Activated naive CD8-positive, alpha-beta T cell treated with anti-CD3 and anti-CD28 coated beads for 36 hours (primary cell): ENCODE measurements around the gene CARD10. TPM values are rescaled to one million over a fixed set of nuclear protein-coding genes. Genes with fewer than 3 reads are reported as not detected.
"Not testable (repeated sequence)": the region's sequence is repeated elsewhere in the genome, so short reads cannot be mapped to it uniquely, and the experiment has no call there.

Experiments used
- DNase-seq: peaks from one replicate; pipeline ENCODE4 v3.0.0; 2021
- H3K27ac Mint-ChIP-seq: one replicate; pipeline ENCODE4 v1.8.0; 2022; ENCODE audit warnings: mild to moderate bottlenecking, moderate library complexity, mixed read lengths
- H3K27me3 Mint-ChIP-seq: one replicate; pipeline ENCODE4 v1.8.0; 2022; ENCODE audit warnings: mild to moderate bottlenecking, mixed read lengths
- H3K36me3 Mint-ChIP-seq: one replicate; pipeline ENCODE4 v1.8.0; 2021; ENCODE audit warnings: mild to moderate bottlenecking, mixed read lengths
- H3K4me1 Mint-ChIP-seq: one replicate; pipeline ENCODE4 v1.8.0; 2021; ENCODE audit warnings: mixed read lengths
- H3K4me3 Mint-ChIP-seq: one replicate; pipeline ENCODE4 v1.8.0; 2022; ENCODE audit warnings: mild to moderate bottlenecking, moderate library complexity, mixed read lengths
- H3K9me3 Mint-ChIP-seq: one replicate; pipeline ENCODE4 v1.8.0; 2022; ENCODE audit warnings: mixed read lengths
- total RNA-seq, 2 experiments: library from RNA; stranded (reverse); gene quantifications; one replicate each; pipeline ENCODE4 v1.2.3, GENCODE V29; 2021

Gene CARD10
- total RNA-seq, 2 experiments from 2014 or later, result 0.06 to 0.14 TPM

DNA sequence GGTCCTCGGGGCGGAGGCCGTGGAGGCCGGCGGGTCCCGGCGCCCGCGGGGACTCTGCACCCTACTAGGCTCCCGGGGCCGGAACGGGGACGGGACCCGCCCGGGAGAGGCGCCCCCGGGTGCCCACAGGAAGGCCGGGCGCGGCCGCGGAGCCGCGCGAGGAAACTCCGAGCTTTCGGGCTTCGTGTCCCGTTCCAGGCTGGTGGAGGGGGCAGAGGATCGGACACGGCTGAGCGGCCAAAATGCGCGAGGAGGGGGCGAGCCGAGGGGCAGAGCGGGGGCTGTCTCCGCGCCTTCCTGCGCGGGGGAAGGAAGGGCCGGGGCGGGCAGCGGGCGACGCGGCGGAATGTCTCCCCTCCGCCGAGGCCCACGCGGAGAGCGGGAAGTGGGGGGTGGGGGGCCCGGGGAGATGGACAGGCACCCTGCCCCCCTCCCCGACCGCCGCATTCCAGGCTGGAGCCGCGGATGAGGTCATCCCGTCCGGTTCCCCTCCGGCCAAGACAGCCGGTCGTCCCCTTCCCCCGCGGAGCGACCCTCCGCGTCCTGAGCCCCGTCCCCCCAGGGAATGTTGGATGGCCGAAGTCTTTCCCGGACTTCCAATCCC, 41.5 kb upstream of the CARD10 start:
- Mint-ChIP-seq H3K4me1 (peaks cover 10% of the 10 kb centered on the region), H3K27me3 (peaks cover 82% of the 10 kb centered on the region)

DNA sequence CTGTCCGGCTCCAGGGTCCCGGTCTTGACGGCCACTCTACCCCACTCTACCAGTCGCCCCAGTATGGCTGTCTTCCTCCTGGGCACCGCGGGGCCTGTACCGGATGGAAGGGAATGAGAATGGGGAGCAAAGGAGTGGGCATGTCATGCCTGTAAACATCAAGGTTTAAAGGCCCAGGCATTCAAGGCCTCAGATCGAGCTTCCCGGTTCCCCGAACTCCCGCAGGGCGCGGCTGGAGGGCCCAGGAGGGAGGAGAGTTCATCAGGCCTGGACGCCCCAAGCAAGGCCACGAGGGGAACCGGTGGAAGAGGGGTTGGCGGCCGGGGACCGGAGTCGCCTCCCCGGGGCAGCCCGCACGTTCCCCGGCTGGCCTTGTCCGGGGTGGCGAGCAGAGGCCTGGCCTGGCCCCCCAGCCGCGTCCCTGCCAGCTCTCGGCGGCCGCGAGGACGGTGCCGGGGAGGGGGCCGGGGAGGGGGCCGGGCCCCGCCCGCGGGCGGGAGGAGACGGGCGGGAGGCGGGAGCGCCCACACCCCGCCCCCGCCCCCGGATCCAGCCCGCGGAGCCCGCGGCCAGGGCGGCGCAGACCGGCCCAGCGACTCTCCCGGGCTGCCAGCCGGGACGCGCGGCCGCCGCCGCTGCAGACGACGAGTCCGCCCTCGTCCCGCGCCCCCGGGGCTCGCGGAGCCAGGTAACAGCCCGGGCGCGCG, 40.8 kb upstream of the CARD10 start, which contains the start of gene CDC42EP1:
Gene CDC42EP1 (plus strand): TSS at position 580 of the 707 bp plus-strand sequence. CDS start 5,870 bp downstream, outside the sequence.
- peak; percentile 17 for DNase-seq
- Mint-ChIP-seq H3K9me3 (no peaks in the 10 kb centered on the region), H3K27me3 (peaks cover 79% of the 10 kb centered on the region), H3K4me3 (peak within 1 kb of the TSS; percentile 57), H3K36me3 (no peaks in the 10 kb centered on the region), H3K27ac (no peak within 1 kb of the TSS), H3K4me1 (peaks cover 10% of the 10 kb centered on the region)

More for the DNA sequence above, 41.5 kb upstream of the CARD10 start:
- Mint-ChIP-seq H3K36me3 (no peaks in the 10 kb centered on the region), H3K4me3 (peak overlapping the region; percentile 57), H3K9me3 (no peaks in the 10 kb centered on the region), H3K27ac (no peak overlapping the region)
- DNase-seq, result no peak

DNA sequence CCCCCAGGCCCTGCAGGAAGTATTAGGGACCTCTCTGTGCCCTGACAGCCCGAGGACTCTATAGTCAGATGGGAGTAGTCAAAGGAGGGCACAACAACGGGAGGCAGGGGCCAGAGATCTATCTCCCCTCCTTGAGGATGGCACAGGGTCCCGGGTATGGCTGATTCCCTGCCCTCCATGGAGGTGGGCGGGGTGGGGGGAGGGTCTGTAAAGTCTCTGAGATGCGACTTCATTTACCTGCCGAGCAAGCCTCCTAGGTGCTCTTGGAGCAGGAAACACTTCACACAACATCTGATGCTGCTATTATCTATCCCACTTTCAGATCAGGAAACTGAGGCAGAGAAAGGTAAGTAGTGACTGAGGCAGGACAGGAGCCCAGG, 40.3 kb upstream of the CARD10 start:
- DNase-seq, result no peak
- Mint-ChIP-seq H3K36me3 (no peaks in the 10 kb centered on the region), H3K9me3 (no peaks in the 10 kb centered on the region), H3K4me1 (peaks cover 10% of the 10 kb centered on the region), H3K27me3 (peaks cover 73% of the 10 kb centered on the region), H3K4me3 (no peak overlapping the region), H3K27ac (no peak overlapping the region)

DNA sequence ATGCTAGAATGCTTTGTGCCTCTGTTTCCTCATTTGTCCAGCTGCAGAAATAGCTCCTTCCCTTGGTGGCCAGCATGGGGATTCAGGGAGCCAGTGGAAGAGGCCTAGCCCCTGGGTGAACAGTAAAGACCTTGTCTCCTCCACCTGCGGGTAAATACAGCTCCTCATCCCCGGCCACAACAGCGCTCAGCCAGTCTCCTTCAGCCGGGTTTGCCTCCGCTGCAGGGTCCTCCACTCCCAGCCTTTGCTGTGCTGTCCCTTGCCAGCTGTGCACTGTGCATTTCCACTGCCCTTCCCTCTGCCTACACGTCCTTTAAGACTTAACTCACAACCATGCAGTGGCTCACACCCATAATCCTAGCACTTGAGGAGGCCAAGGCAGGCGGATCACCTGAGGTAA, 39.6 kb upstream of the CARD10 start:
- Mint-ChIP-seq H3K36me3 (no peaks in the 10 kb centered on the region), H3K27me3 (peaks cover 68% of the 10 kb centered on the region), H3K27ac (no peak overlapping the region), H3K9me3 (no peaks in the 10 kb centered on the region), H3K4me3 (no peak overlapping the region), H3K4me1 (peaks cover 10% of the 10 kb centered on the region)
- no peak for DNase-seq

DNA sequence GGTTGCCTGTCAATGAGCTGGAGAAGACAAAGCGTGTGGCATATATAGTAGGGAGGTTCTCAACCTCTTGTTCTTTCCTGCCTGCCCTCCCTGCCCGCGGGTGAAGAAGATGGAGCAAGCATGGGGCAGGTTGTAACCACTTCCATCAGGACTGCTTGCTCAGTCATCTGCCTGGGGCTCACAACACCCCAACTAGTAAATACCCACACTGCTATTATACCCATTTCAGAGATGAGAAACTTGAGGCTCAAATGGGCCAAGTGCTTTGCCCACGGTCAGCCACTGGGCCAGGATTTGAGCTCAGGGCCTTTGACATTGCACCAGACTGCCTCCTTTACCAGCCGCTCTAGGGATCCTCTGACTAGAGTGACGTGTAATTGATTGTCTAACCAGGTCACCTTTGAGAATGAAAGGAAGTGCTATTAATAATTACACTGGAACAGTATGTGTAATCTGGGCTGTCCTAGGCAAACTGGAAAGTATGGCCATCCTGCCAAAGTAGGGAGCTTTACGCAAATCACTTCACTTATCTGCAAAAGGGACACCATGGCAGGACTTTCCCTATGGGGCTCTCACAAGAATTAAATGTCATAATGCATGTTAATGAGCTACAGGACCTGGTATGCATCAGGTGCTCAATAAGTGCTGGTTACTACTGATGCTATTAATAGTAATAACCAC, 38.2 kb upstream of the CARD10 start:
- H3K27ac Mint-ChIP-seq, result no peak overlapping the region
- no peaks in the 10 kb centered on the region for H3K9me3 Mint-ChIP-seq
- H3K27me3 Mint-ChIP-seq, result peaks cover 55% of the 10 kb centered on the region
- H3K4me1 Mint-ChIP-seq, result peaks cover 7% of the 10 kb centered on the region
- H3K36me3 Mint-ChIP-seq, result no peaks in the 10 kb centered on the region
- H3K4me3 Mint-ChIP-seq, result no peak overlapping the region
- DNase-seq, result no peak

DNA sequence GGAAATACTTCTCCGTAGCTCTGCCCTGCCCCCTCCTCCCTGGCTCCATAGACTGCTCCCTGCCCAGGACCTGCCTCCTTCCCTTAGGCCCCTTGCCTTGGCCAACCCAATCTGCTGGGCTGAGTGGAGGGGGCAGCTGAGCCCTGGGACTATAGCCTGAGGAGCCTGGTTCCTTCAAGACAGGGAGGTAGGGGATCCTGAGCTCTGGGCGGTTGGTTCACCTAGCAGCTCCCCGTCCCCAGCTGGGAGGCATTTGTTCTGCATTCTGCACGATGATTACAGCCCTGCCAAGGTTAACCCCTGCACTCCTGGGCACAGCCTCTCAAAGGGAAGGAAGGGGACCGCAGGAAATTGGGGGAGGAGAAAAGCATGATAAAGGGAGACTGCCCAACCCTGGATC, 37.5 kb upstream of the CARD10 start:
- H3K27me3 Mint-ChIP-seq, result peaks cover 48% of the 10 kb centered on the region
- H3K4me1 Mint-ChIP-seq, result peaks cover under 1% of the 10 kb centered on the region
- H3K36me3 Mint-ChIP-seq, result no peaks in the 10 kb centered on the region
- no peak for DNase-seq
- H3K9me3 Mint-ChIP-seq, result no peaks in the 10 kb centered on the region
- no peak overlapping the region for H3K27ac Mint-ChIP-seq
- no peak overlapping the region for H3K4me3 Mint-ChIP-seq

DNA sequence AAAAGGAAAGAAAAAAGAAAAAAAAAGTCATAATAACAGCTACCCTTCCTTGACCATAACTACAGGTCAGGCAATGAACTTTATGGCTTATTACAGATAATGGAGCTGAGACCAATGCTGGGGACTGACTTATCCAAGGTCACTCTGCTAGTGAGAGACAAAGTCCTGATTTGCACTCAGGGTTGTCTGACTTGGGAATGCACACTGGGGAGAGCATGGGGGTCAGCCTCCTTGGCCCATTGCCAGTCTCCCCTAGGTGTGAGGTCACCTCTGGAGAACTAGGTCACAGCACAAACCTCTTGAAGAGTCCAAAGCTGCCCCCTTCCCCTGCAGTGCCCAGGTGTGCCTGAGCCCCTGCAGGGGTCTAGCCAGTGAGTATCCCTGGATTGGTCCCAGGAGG, 35.8 kb upstream of the CARD10 start:
- Mint-ChIP-seq H3K4me1 (no peaks in the 10 kb centered on the region), H3K4me3 (no peak overlapping the region), H3K27ac (no peak overlapping the region), H3K36me3 (no peaks in the 10 kb centered on the region), H3K9me3 (no peaks in the 10 kb centered on the region), H3K27me3 (peaks cover 42% of the 10 kb centered on the region)
- DNase-seq, result no peak

DNA sequence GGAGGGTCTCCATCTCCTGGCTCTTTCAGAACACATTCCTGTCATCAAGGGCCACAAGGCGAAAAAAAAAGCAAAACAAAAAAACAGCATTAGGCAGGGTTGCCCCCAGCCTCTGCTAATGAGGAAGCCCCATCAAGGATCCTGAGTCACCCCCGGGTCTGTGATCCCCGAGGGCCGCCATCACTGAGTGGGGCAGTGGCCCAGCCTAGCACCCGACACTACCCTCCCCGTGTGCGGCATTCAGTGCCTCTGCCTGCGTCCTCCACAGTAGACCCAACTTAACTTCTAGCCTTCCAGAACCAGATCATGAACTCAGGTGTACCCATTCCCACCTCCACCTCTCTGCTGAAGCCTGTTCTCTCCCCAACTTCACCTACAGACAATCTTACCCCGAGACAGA, 34.5 kb upstream of the CARD10 start:
- DNase-seq, result no peak
- Mint-ChIP-seq H3K27ac (no peak overlapping the region), H3K4me3 (no peak overlapping the region), H3K4me1 (no peaks in the 10 kb centered on the region), H3K27me3 (peaks cover 29% of the 10 kb centered on the region), H3K9me3 (no peaks in the 10 kb centered on the region), H3K36me3 (no peaks in the 10 kb centered on the region)

DNA sequence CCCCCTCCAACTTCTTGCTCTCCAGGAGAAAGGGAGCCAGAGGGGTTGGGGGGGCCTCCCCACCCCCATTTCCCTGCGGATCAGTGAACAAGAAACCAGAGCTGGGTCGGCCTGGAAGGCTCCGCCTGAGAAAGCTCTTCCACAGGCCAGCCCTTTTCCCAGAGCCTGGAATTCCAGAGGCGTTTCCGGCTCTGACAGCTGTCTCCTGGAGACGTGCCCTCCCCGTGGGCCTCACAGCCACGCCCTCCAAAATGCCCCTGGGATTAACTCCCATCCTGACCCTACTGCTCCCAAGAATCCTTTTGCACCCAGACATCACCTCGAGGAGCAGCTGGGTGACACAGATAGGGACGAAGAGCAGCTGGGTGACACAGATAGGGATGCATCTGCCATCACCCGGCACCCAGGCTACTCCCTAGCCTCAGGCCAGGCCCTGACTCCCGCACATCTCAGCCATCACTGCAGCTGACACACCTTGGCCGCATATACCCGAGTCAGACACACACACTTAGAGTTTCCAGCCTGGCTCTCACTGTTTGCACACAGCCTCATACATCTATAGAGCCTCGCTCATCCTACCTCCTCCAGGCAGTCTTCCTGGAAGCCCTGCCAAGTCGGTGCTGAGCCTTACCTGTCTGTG, 33.4 kb upstream of the CARD10 start:
- H3K4me3 Mint-ChIP-seq, result no peak overlapping the region
- H3K9me3 Mint-ChIP-seq, result no peaks in the 10 kb centered on the region
- peaks cover 18% of the 10 kb centered on the region for H3K27me3 Mint-ChIP-seq
- no peaks in the 10 kb centered on the region for H3K36me3 Mint-ChIP-seq
- no peak for DNase-seq
- H3K27ac Mint-ChIP-seq, result no peak overlapping the region
- no peaks in the 10 kb centered on the region for H3K4me1 Mint-ChIP-seq

DNA sequence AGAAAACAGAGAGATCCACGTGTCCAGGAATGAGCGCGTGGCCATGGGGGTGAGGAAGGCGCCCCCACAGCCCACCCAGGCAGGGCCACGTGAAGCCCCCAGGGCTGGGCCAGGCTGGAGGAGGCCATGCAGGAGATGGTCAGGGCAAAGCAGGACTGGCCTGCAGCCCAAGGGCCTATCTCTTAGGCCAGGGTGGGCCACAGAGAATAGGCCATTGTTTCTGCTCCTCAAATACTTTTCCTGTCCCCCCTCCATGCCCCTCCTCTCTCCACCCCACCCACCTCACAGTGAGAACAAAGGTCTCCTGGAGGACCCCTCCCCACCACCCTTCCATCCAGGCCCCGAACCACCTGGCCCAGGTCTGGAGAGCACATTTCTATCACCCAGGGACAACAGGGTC, 32.8 kb upstream of the CARD10 start:
- Mint-ChIP-seq H3K4me1 (no peaks in the 10 kb centered on the region), H3K36me3 (no peaks in the 10 kb centered on the region), H3K27ac (no peak overlapping the region), H3K4me3 (no peak overlapping the region), H3K27me3 (peaks cover 13% of the 10 kb centered on the region), H3K9me3 (no peaks in the 10 kb centered on the region)
- no peak for DNase-seq

DNA sequence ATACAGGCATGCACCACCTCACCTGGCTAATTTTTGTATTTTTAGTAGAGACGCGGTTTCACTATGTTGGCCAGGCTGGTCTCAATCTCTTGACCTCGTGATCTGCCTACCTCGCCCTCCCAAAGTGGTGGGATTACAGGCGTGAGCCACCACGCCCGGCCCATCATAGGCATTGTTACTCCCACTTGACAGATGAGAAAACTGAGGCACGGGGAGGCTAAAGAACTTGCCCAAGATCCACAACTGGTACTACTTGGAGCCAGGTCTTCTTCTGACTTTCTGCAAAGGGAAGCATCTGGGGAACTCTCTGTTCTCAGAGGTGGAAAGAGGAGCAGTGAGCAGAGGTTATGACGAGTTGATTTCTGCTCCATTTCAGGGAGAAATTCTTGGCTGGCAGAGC, 31.7 kb upstream of the CARD10 start:
- not testable (repeated sequence) for H3K9me3 Mint-ChIP-seq, H3K4me1 Mint-ChIP-seq

DNA sequence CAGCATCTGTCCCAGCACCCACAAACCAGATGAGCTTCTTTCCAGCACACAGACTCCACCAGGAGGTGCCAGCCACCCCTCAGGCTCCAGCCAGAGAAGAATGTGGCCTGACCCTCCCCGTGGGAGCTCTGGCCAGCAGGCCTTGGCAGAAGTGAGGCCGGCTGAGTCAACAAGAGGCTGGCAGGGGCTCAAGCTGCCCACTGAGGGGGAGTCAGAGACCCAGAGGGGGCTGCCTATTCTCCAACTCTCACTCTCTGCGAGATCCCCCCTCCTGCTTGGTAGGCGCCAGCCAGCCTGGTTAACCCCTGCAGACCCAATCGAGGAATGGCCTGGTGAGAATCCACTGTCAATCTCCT, 30.5 kb upstream of the CARD10 start:
- DNase-seq, result no peak
- H3K36me3 Mint-ChIP-seq, result no peaks in the 10 kb centered on the region
- peaks cover 13% of the 10 kb centered on the region for H3K27me3 Mint-ChIP-seq
- H3K4me3 Mint-ChIP-seq, result no peak overlapping the region
- H3K4me1 Mint-ChIP-seq, result peaks cover 5% of the 10 kb centered on the region
- no peaks in the 10 kb centered on the region for H3K9me3 Mint-ChIP-seq
- no peak overlapping the region for H3K27ac Mint-ChIP-seq

More for the DNA sequence above, 31.7 kb upstream of the CARD10 start:
- not testable (repeated sequence) for H3K27ac Mint-ChIP-seq, H3K27me3 Mint-ChIP-seq, H3K4me3 Mint-ChIP-seq, DNase-seq, H3K36me3 Mint-ChIP-seq

DNA sequence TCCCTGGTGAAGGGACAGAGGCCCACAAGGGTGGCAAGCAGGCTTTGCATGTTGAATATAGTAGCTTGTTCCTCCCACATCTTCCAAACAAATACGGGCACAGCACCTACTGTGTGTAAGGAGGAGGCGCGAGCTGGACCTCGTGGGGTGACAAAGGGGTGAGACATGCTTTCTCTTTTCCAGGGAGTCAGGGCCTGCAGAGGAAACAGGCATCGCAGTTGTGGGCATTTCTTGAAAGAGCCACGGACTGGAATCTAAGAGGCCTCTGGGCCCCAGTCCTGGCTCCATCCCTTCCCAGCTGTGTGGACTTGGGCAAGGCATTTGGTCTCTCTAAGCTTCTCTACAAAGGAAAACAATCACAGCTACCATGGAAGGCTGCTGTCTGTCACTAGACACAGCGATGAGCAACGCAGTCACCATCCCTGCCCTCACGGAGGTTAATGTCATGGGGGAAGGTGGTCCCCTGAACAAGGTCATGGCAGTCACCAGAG, 28.1 kb upstream of the CARD10 start:
- Mint-ChIP-seq H3K27ac (no peak overlapping the region), H3K27me3 (peaks cover 23% of the 10 kb centered on the region), H3K4me3 (no peak overlapping the region), H3K4me1 (peaks cover 5% of the 10 kb centered on the region), H3K36me3 (no peaks in the 10 kb centered on the region), H3K9me3 (no peaks in the 10 kb centered on the region)
- DNase-seq, result no peak

DNA sequence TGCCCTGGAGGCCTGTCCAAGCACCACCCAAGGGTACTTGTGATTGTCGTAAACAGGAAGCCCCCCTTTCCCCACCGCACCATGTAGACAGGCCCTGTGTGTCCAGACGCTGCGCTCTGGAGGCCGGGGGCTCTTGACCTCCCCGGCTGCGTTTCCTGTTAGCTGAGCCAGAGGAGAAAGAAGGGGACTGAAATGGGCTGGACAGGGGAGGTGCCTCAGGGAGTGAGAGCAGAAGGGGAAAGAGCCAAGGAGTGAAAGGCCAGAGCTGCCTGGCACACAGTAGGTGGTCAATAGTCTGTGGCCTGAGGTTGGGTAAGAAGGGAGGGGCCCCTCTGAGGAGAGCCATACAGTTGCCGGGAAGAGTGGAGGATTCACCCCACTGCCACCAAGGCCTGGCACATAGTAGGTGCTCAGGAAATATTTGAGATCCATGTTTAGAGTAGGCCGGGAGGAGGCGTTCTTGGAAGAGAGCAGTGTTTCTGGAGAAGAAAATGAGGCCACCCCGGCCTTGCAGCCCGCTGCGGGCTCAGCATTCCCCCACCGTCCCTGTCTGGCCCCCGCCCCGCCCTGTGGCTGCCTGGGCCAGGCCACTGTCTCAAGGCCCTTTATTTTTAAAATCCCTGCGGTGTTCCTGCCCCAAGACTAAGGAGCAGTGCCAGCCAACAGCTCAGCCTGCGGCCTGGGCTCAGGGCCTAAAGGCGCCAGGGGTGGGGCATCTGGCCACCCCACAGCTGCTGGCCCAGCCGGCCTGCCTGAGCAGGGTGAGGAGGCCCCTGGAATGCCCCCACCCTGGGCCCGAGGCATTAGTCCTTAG, 27.4 kb upstream of the CARD10 start:
- Mint-ChIP-seq H3K27ac (no peak overlapping the region), H3K27me3 (peaks cover 22% of the 10 kb centered on the region), H3K9me3 (no peaks in the 10 kb centered on the region), H3K4me1 (peaks cover 11% of the 10 kb centered on the region), H3K4me3 (no peak overlapping the region), H3K36me3 (no peaks in the 10 kb centered on the region)
- DNase-seq, result no peak
